CD14-positive monocyte (primary cell): ENCODE measurements around the gene METTL22. TPM values are rescaled to one million over a fixed set of nuclear protein-coding genes. Genes with fewer than 3 reads are reported as not detected.

Source experiments
- DNase-seq, 3 donors: peaks; one replicate each; pipeline ENCODE4 v3.0.0-alpha.2; 2011 to 2022
- H2AFZ ChIP-seq: 2 replicates; pipeline ENCODE4 v1.6.0; 2012; ENCODE audit warnings: mild to moderate bottlenecking, low read depth, low read length, inconsistent platforms; ENCODE audit not compliant: insufficient read depth, poor library complexity, severe bottlenecking
- H3K27ac ChIP-seq, 2 donors: 1 replicate in 1 of 2; 2 replicates in 1 of 2; pipeline ENCODE4 v1.5.1; 2012 to 2013; ENCODE audit warnings: low read length in 2 of 2, control low read depth in 1 of 2, inconsistent platforms in 1 of 2, low read depth in 1 of 2, mild to moderate bottlenecking in 1 of 2
- H3K27me3 ChIP-seq, 2 donors: one replicate each; pipeline versions ENCODE4 v1.6.0 to v1.6.1; 2011 to 2013; ENCODE audit warnings: low read length in 2 of 2; ENCODE audit not compliant: control insufficient read depth in 2 of 2, insufficient read depth in 2 of 2
- H3K36me3 ChIP-seq, 2 donors: replicated peaks in 1 of 2; 1 replicate in 1 of 2; 2 replicates in 1 of 2; pipeline versions ENCODE4 v1.5.1 to v1.6.1; 2012 to 2013; ENCODE audit warnings: low read length in 2 of 2, control low read depth in 1 of 2, inconsistent platforms in 1 of 2, mild to moderate bottlenecking in 1 of 2; ENCODE audit not compliant: insufficient read depth in 2 of 2, control insufficient read depth in 1 of 2
- H3K4me1 ChIP-seq, 2 donors: 1 replicate in 1 of 2; 2 replicates in 1 of 2; pipeline versions ENCODE4 v1.5.1 to v1.6.1; 2012 to 2013; ENCODE audit warnings: low read length in 2 of 2, control low read depth in 1 of 2, inconsistent platforms in 1 of 2, mild to moderate bottlenecking in 1 of 2, moderate library complexity in 1 of 2; ENCODE audit not compliant: insufficient read depth in 2 of 2, control insufficient read depth in 1 of 2
- H3K4me2 ChIP-seq: replicated peaks from 2 replicates; pipeline ENCODE3; 2012; ENCODE audit warnings: low read length, moderate library complexity, mild to moderate bottlenecking; ENCODE audit not compliant: poor library complexity, severe bottlenecking; ENCODE audit errors: extremely low read depth
- H3K4me3 ChIP-seq, 3 experiments: fragments of 200-600 bp in 1 of 3; sonication (generic) in 1 of 3; replicated peaks in 1 of 3; 1 replicate in 2 of 3; 2 replicates in 1 of 3; pipeline ENCODE4 v1.5.1; 2011 to 2013; ENCODE audit warnings: low read length in 3 of 3, mild to moderate bottlenecking in 3 of 3, control low read depth in 2 of 3, low read depth in 2 of 3, inconsistent platforms in 1 of 3, moderate library complexity in 1 of 3
- H3K79me2 ChIP-seq: 2 replicates; pipeline ENCODE4 v1.6.0; 2012; ENCODE audit warnings: mild to moderate bottlenecking, control low read depth, inconsistent platforms, low read length, moderate library complexity; ENCODE audit not compliant: insufficient read depth
- H3K9ac ChIP-seq: 2 replicates; pipeline ENCODE4 v1.6.0; 2017; ENCODE audit warnings: low read length, mild to moderate bottlenecking; ENCODE audit not compliant: insufficient read depth, poor library complexity, severe bottlenecking
- H3K9me3 ChIP-seq, 2 donors: replicated peaks in 1 of 2; 1 replicate in 1 of 2; 2 replicates in 1 of 2; pipeline versions ENCODE4 v1.5.1 to v1.6.1; 2012 to 2013; ENCODE audit warnings: low read length in 2 of 2, control low read depth in 1 of 2; ENCODE audit not compliant: control insufficient read depth in 1 of 2, insufficient read depth in 1 of 2
- H4K20me1 ChIP-seq: 2 replicates; pipeline ENCODE4 v1.6.0; 2012; ENCODE audit warnings: mild to moderate bottlenecking, low read length, control low read depth, moderate library complexity; ENCODE audit not compliant: insufficient read depth
- H3K27ac Mint-ChIP-seq, 7 donors: one replicate each; pipeline ENCODE4 v1.8.0; 2020; ENCODE audit warnings: mild to moderate bottlenecking in 7 of 7, mixed read lengths in 7 of 7, moderate library complexity in 6 of 7, inconsistent platforms in 2 of 7
- H3K27me3 Mint-ChIP-seq, 3 donors: one replicate each; pipeline ENCODE4 v1.8.0; 2021 to 2022; ENCODE audit warnings: low read depth in 3 of 3, mild to moderate bottlenecking in 3 of 3, mixed read lengths in 3 of 3, moderate library complexity in 3 of 3, inconsistent platforms in 1 of 3
- H3K36me3 Mint-ChIP-seq, 2 donors: one replicate each; pipeline ENCODE4 v1.8.0; 2020; ENCODE audit warnings: mixed read lengths in 2 of 2, inconsistent platforms in 1 of 2, mild to moderate bottlenecking in 1 of 2
- H3K4me1 Mint-ChIP-seq: one replicate; pipeline ENCODE4 v1.8.0; 2020; ENCODE audit warnings: mild to moderate bottlenecking, mixed read lengths
- H3K4me3 Mint-ChIP-seq, 2 donors: one replicate each; pipeline ENCODE4 v1.8.0; 2020; ENCODE audit warnings: mild to moderate bottlenecking in 2 of 2, mixed read lengths in 2 of 2, moderate library complexity in 1 of 2
- H3K9me3 Mint-ChIP-seq, 7 donors: one replicate each; pipeline ENCODE4 v1.8.0; 2020 to 2022; ENCODE audit warnings: mixed read lengths in 7 of 7, mild to moderate bottlenecking in 6 of 7, moderate library complexity in 6 of 7, inconsistent platforms in 2 of 7
- CTCF ChIP-seq: fragments of 200-600 bp; IDR thresholded peaks from one replicate; pipeline ENCODE4 v1.8.0; 2022; ENCODE audit warnings: antibody characterized with exemption, mild to moderate bottlenecking
- WGBS: methylation state at CpG from one replicate; pipeline ENCODE4 v1.1.5; 2013; ENCODE audit warnings: missing lambda C conversion rate; ENCODE audit not compliant: insufficient coverage; 5-methylcytosine and 5-hydroxymethylcytosine counted together
- intact Hi-C, 2 donors: fragments of 100-400 bp; cut with micrococcal nuclease; formaldehyde crosslinking; loops; one replicate each; pipeline versions ENCODE4 v1.15.0 to v1.15.1; 2023
- polyA plus RNA-seq, 3 donors: library from polyadenylated mRNA; depleted of rRNA in 1 of 3; unstranded in 2 of 3; stranded (reverse) in 1 of 3; fragments of 300-500 nt in 2 of 3; fragments of >200 nt in 1 of 3; fragmentation: Illumina TruSeq in 2 of 3; gene quantifications; 1 replicate in 2 of 3; 2 replicates in 1 of 3; pipeline ENCODE4 v1.2.3, GENCODE V29; 2012 to 2021

The METTL22 gene
- polyA plus RNA-seq, 3 donors: 36.0 to 44.0 (median 38.9) TPM

- WGBS: 100% methylated on average over 3 of the region's 10 CpGs
- H3K4me3 Mint-ChIP-seq: no peak overlapping the region
- Histone ChIP-seq H3K79me2 (peaks cover 64% of the 10 kb centered on the region), H3K27me3 (peaks cover 0 to 1% of the 10 kb centered on the region in 2 donors), H3K4me2 (no peak overlapping the region), H4K20me1 (no peaks in the 10 kb centered on the region), H3K4me1 (peaks cover 12 to 14% of the 10 kb centered on the region in 2 donors), H3K36me3 (peaks cover 48 to 68% of the 10 kb centered on the region in 2 donors), H3K9me3 (no peaks in the 10 kb centered on the region), H3K9ac (no peak overlapping the region), H3K27ac (peak overlapping the region in 1 of 2 donors; percentile 53), H2AFZ (no peak overlapping the region), H3K4me3 (no peak overlapping the region)
- H3K27ac Mint-ChIP-seq: peak overlapping the region in 4 of 7 donors; percentile 50 to 79 (median 66)
- DNase-seq: no peak
- H3K36me3 Mint-ChIP-seq: peaks cover 61 to 65% of the 10 kb centered on the region in 2 donors
- TF ChIP-seq CTCF: no peak
- H3K27me3 Mint-ChIP-seq: peaks cover 0 to 4% (median 1%) of the 10 kb centered on the region in 3 donors
- peaks cover 0 to 3% (median 0%) of the 10 kb centered on the region in 7 donors for H3K9me3 Mint-ChIP-seq
- intact Hi-C loops: no loop called here
- H3K4me1 Mint-ChIP-seq: peaks cover 25% of the 10 kb centered on the region
Measured at GRCh38 chr16:8625491-8626087, 4.1 kb downstream of the METTL22 start.

DNA sequence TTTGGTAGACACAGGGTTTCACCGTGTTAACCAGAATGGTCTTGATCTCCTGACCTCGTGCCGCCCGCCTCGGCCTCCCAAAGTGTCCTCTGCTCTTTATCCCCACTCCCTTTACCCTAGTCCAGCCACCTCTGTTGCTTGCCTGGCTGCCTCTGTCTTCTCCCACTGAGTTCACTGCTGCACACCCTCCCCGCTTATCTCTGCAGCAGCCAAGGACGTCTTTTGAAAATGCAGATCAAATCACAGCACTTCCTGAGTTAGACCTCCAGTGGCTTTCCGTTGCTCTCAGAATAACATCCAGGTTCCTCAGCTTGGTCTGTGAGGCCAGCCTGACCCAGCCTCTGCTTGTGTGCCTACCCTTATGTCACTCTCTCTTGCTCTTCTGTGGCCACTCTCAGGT, 5.4 kb downstream of the METTL22 start:
- DNase-seq: no peak
- Histone ChIP-seq H3K4me2 (no peak overlapping the region), H3K9me3 (no peaks in the 10 kb centered on the region), H3K9ac (no peak overlapping the region), H3K4me3 (no peak overlapping the region), H3K27ac (peak overlapping the region in 1 of 2 donors; percentile 98), H4K20me1 (no peaks in the 10 kb centered on the region), H3K27me3 (no peaks in the 10 kb centered on the region), H3K79me2 (peaks cover 63% of the 10 kb centered on the region), H3K4me1 (peaks cover 20 to 26% of the 10 kb centered on the region in 2 donors), H2AFZ (no peak overlapping the region), H3K36me3 (peaks cover 53 to 78% of the 10 kb centered on the region in 2 donors)
- peaks cover 34% of the 10 kb centered on the region for H3K4me1 Mint-ChIP-seq
- no peak overlapping the region for H3K4me3 Mint-ChIP-seq
- 93% methylated on average over 5 of the region's 8 CpGs for WGBS
- H3K27me3 Mint-ChIP-seq: no peaks in the 10 kb centered on the region
- intact Hi-C loops: no loop called here
- peak overlapping the region in 6 of 7 donors; percentile 20 to 90 (median 56) for H3K27ac Mint-ChIP-seq
- peaks cover 0 to 3% (median 0%) of the 10 kb centered on the region in 7 donors for H3K9me3 Mint-ChIP-seq
- no peak for TF ChIP-seq CTCF
- peaks cover 69 to 78% of the 10 kb centered on the region in 2 donors for H3K36me3 Mint-ChIP-seq
